ENCODE results near the gene PCP4L1.
"Not testable (repeated sequence)": the region's sequence is repeated elsewhere in the genome, so short reads cannot be mapped to it uniquely, and the experiment has no call there.

PCP4L1 gene

DNA sequence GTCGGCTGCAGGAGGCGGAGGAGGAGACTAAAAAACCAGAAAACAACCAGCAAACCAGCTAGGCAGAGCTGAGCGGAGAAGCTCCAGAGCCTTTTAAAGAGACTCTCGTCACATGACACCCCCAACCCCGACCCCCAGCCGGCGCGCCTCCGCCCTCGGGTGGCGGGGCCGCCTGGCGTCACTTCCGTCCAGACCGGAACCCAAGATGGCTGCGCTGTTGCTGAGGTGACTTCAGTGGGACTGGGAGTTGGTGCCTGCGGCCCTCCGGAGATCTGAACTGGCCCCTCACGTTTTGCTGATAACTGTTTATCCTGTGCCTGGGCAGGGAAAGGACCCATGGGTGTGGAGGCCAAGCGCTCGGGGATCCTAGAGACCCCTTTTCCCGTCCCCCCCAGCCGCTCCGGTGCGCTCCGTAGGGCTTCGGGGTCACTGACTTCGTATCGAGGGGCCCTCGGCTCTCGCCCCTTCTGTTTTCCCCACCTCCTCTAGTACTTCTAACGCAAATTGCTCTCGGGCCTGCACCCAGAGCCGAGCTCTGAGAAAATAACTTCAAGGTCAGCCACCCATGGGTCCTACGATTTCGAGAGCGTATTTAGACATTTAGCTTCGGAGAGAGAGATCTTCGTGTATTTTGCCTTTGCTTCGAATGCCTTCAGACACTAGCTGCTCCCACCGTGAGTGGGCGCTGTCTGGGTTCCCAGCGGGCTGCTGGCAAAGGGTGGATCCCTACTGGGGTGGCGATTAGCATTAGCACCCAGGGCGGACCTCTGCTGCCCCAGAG, 55.8 kb downstream of the PCP4L1 start, which contains the start of gene SDHC:
Gene SDHC (plus strand): TSS at position 181 of the 781 bp plus-strand sequence. CDS start 25 bp downstream, at position 206.
- H3K23ac ChIP-seq (ENCODE audit: low read length in 2 of 2), result no peak within 1 kb of the TSS
- peak within 1 kb of the TSS; percentile 81 for H2BK120ac ChIP-seq (ENCODE audit: low read depth, low read length)
- H3K18ac ChIP-seq (ENCODE audit: low read depth in 1 of 2, low read length in 2 of 2), result peak within 1 kb of the TSS; percentile 93 to 99
- peak within 1 kb of the TSS; percentile 95 for H3K27ac ChIP-seq (ENCODE audit: low read length, poor library complexity, severe bottlenecking)
- H2BK5ac ChIP-seq (ENCODE audit: low read depth, low read length, poor library complexity, severe bottlenecking), result peak within 1 kb of the TSS; percentile 81
- peak; percentile 93 for DNase-seq
- H3K9me3 ChIP-seq (ENCODE audit: control insufficient read depth, low read length), result no peaks in the 10 kb centered on the region
- peak within 1 kb of the TSS; percentile 99 for H3K9ac ChIP-seq (ENCODE audit: low read length)
- peak within 1 kb of the TSS; percentile 74 for H2AFZ ChIP-seq (ENCODE audit: low read depth, low read length)
- peaks cover 0 to 5% of the 10 kb centered on the region in 2 experiments for H3K36me3 ChIP-seq (ENCODE audit: control insufficient read depth in 1 of 2, insufficient read depth in 2 of 2, low read depth in 1 of 2, low read length in 2 of 2)
- H3K4ac ChIP-seq (ENCODE audit: low read depth in 1 of 2, low read length in 2 of 2), result peak within 1 kb of the TSS; percentile 95
- WGBS, result 1% methylated on average over 41 of the region's 45 CpGs
- peak within 1 kb of the TSS; percentile 99 for H4K8ac ChIP-seq (ENCODE audit: low read length)
- peak within 1 kb of the TSS; percentile 90 for H2AK5ac ChIP-seq (ENCODE audit: low read length, severe bottlenecking)
- no peak within 1 kb of the TSS for H3K14ac ChIP-seq (ENCODE audit: low read length in 2 of 2)
- peaks cover 12% of the 10 kb centered on the region for H3K79me1 ChIP-seq (replicated peaks; ENCODE audit: low read length, poor library complexity, severe bottlenecking)
- H2BK12ac ChIP-seq (ENCODE audit: low read length in 2 of 2), result peak within 1 kb of the TSS in 1 of 2 experiments; percentile 63
- peak within 1 kb of the TSS; percentile 77 for H3K4me2 ChIP-seq (ENCODE audit: low read length, poor library complexity, severe bottlenecking)
- peak within 1 kb of the TSS; percentile 91 for H4K91ac ChIP-seq (ENCODE audit: low read length)
- peak within 1 kb of the TSS; percentile 86 to 90 for H3K4me3 ChIP-seq (ENCODE audit: insufficient read depth in 1 of 2, low read depth in 1 of 2, low read length in 2 of 2)
- H3K4me1 ChIP-seq (ENCODE audit: control insufficient read depth, insufficient read depth, low read depth, low read length), result peaks cover 7% of the 10 kb centered on the region
- H3K27me3 ChIP-seq (ENCODE audit: control insufficient read depth in 1 of 2, insufficient read depth in 1 of 2, low read length in 2 of 2), result no peaks in the 10 kb centered on the region
- peak within 1 kb of the TSS; percentile 96 for H2BK15ac ChIP-seq (ENCODE audit: low read depth, poor library complexity, severe bottlenecking)

DNA sequence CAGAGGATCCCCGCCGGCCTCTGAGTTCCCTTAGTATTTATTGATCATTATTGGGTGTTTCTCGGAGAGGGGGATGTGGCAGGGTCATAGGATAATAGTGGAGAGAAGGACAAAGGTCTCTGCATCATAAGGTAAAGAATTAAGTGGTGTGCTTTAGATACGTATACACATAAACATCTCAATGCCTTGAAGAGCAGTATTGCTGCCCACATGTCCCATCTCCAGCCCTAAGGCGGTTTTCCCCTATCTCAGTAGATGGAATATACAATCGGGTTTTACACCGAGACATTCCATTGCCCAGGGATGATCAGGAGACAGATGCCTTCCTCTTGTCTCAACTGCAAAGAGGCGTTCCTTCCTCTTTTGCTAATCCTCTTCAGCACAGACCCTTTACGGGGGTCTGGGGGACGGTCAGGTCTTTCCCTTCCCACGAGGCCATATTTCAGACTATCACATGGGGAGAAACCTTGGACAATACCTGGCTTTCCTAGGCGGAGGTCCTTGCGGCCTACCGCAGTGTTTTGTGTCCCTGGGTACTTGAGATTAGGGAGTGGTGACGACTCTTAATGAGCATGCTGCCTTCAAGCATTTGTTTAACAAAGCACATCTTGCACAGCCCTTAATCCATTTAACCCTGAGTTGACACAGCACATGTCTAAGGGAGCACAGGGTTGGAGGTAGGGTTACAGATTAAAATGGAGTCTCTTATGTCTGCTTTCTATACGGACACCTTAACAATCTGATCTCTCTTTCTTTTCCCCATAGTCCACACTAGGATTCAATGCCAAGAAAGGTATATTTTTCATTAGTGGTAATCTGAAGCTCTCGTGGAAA, 57.5 kb downstream of the PCP4L1 start:
- H3K9me3 ChIP-seq (ENCODE audit: control insufficient read depth, low read length); H3K23ac ChIP-seq (ENCODE audit: low read length in 2 of 2); H2BK15ac ChIP-seq (ENCODE audit: low read depth, poor library complexity, severe bottlenecking); H3K27me3 ChIP-seq (ENCODE audit: control insufficient read depth in 1 of 2, insufficient read depth in 1 of 2, low read length in 2 of 2); H3K4me2 ChIP-seq (ENCODE audit: low read length, poor library complexity, severe bottlenecking); H3K4ac ChIP-seq (ENCODE audit: low read depth in 1 of 2, low read length in 2 of 2); H3K4me1 ChIP-seq (ENCODE audit: control insufficient read depth, insufficient read depth, low read depth, low read length); H3K4me3 ChIP-seq (ENCODE audit: insufficient read depth in 1 of 2, low read depth in 1 of 2, low read length in 2 of 2); H3K14ac ChIP-seq (ENCODE audit: low read length in 2 of 2); H2BK120ac ChIP-seq (ENCODE audit: low read depth, low read length); H4K91ac ChIP-seq (ENCODE audit: low read length); H2BK12ac ChIP-seq (ENCODE audit: low read length in 2 of 2); H3K27ac ChIP-seq (ENCODE audit: low read length, poor library complexity, severe bottlenecking); H2AK5ac ChIP-seq (ENCODE audit: low read length, severe bottlenecking); H3K36me3 ChIP-seq (ENCODE audit: control insufficient read depth in 1 of 2, insufficient read depth in 2 of 2, low read depth in 1 of 2, low read length in 2 of 2); H2BK5ac ChIP-seq (ENCODE audit: low read depth, low read length, poor library complexity, severe bottlenecking); DNase-seq; H3K18ac ChIP-seq (ENCODE audit: low read depth in 1 of 2, low read length in 2 of 2); H4K8ac ChIP-seq (ENCODE audit: low read length); H3K9ac ChIP-seq (ENCODE audit: low read length): not testable (repeated sequence)
- 76% methylated on average over 14 of the region's 17 CpGs for WGBS
- Histone ChIP-seq H3K79me1 (replicated peaks; ENCODE audit: low read length, poor library complexity, severe bottlenecking) (peaks cover 16% of the 10 kb centered on the region), H2AFZ (ENCODE audit: low read depth, low read length) (peak overlapping the region; percentile 14)

DNA sequence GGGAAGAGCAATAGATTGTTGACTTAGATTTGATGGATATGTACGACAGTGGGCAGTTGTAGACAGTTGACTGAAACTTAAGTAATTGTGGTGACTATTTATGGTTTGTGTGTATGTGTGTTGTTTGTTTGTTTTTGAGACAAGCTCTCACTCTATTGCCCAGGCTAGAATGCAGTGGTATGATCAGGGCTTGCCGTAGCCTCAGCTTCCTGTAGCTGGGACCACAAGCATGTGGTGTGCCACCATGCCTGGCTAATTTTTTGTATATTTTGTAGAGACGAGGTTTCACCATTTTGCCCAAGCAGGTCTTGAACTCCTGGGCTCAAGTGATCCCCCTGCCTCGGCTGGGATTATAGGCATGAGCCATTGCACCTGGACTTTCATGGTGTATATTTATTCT, 65.5 kb downstream of the PCP4L1 start:
- H3K27ac ChIP-seq (ENCODE audit: low read length, poor library complexity, severe bottlenecking), result no peak overlapping the region
- no peak overlapping the region for H2AFZ ChIP-seq (ENCODE audit: low read depth, low read length)
- WGBS, result 91% methylated on average over 3 of the region's 4 CpGs
- DNase-seq, result no peak
- no peak overlapping the region for H3K14ac ChIP-seq (ENCODE audit: low read length in 2 of 2)
- H4K8ac ChIP-seq (ENCODE audit: low read length), result no peak overlapping the region
- H2BK5ac ChIP-seq (ENCODE audit: low read depth, low read length, poor library complexity, severe bottlenecking), result no peak overlapping the region
- no peaks in the 10 kb centered on the region for H3K9me3 ChIP-seq (ENCODE audit: control insufficient read depth, low read length)
- H3K4ac ChIP-seq (ENCODE audit: low read depth in 1 of 2, low read length in 2 of 2), result no peak overlapping the region
- H3K18ac ChIP-seq (ENCODE audit: low read depth in 1 of 2, low read length in 2 of 2), result no peak overlapping the region
- no peak overlapping the region for H4K91ac ChIP-seq (ENCODE audit: low read length)
- H3K23ac ChIP-seq (ENCODE audit: low read length in 2 of 2), result no peak overlapping the region
- H2BK120ac ChIP-seq (ENCODE audit: low read depth, low read length), result no peak overlapping the region
- no peaks in the 10 kb centered on the region for H3K4me1 ChIP-seq (ENCODE audit: control insufficient read depth, insufficient read depth, low read depth, low read length)
- no peak overlapping the region for H3K4me3 ChIP-seq (ENCODE audit: insufficient read depth in 1 of 2, low read depth in 1 of 2, low read length in 2 of 2)
- H3K9ac ChIP-seq (ENCODE audit: low read length), result no peak overlapping the region
- H2AK5ac ChIP-seq (ENCODE audit: low read length, severe bottlenecking), result no peak overlapping the region
- no peaks in the 10 kb centered on the region for H3K27me3 ChIP-seq (ENCODE audit: control insufficient read depth in 1 of 2, insufficient read depth in 1 of 2, low read length in 2 of 2)
- H3K4me2 ChIP-seq (ENCODE audit: low read length, poor library complexity, severe bottlenecking), result no peak overlapping the region
- no peak overlapping the region for H2BK15ac ChIP-seq (ENCODE audit: low read depth, poor library complexity, severe bottlenecking)
- H3K79me1 ChIP-seq (replicated peaks; ENCODE audit: low read length, poor library complexity, severe bottlenecking), result peaks cover 30% of the 10 kb centered on the region
- no peak overlapping the region for H2BK12ac ChIP-seq (ENCODE audit: low read length in 2 of 2)
- peaks cover 28 to 50% of the 10 kb centered on the region in 2 experiments for H3K36me3 ChIP-seq (ENCODE audit: control insufficient read depth in 1 of 2, insufficient read depth in 2 of 2, low read depth in 1 of 2, low read length in 2 of 2)

DNA sequence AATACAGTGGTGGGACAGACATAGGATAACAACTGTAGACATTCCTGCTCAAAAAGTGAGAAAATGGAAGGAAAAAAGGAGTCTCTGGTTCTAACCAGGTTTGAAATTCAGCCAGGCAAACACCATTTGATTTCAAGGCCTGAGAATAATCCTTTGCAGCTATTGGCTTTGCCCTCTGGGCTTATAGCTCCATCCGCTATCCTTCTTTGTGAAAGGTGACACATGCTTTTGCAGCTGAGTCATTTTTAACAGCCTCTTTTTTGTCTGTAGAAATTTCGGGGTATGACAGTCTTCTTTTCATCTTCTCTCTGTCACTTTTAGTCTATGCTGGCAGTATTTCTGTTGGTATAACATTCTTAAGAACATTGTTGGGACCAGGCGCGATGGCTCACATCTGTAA, 71.8 kb downstream of the PCP4L1 start:
- Histone ChIP-seq H3K4ac (ENCODE audit: low read depth in 1 of 2, low read length in 2 of 2) (no peak overlapping the region), H3K4me2 (ENCODE audit: low read length, poor library complexity, severe bottlenecking) (no peak overlapping the region), H3K18ac (ENCODE audit: low read depth in 1 of 2, low read length in 2 of 2) (no peak overlapping the region), H3K23ac (ENCODE audit: low read length in 2 of 2) (no peak overlapping the region), H2BK5ac (ENCODE audit: low read depth, low read length, poor library complexity, severe bottlenecking) (no peak overlapping the region), H3K27ac (ENCODE audit: low read length, poor library complexity, severe bottlenecking) (no peak overlapping the region), H2BK15ac (ENCODE audit: low read depth, poor library complexity, severe bottlenecking) (no peak overlapping the region), H4K91ac (ENCODE audit: low read length) (no peak overlapping the region), H3K9ac (ENCODE audit: low read length) (no peak overlapping the region), H2AK5ac (ENCODE audit: low read length, severe bottlenecking) (no peak overlapping the region), H3K4me1 (ENCODE audit: control insufficient read depth, insufficient read depth, low read depth, low read length) (no peaks in the 10 kb centered on the region), H3K79me1 (replicated peaks; ENCODE audit: low read length, poor library complexity, severe bottlenecking) (peaks cover 17% of the 10 kb centered on the region), H2AFZ (ENCODE audit: low read depth, low read length) (no peak overlapping the region), H2BK120ac (ENCODE audit: low read depth, low read length) (no peak overlapping the region), H3K14ac (ENCODE audit: low read length in 2 of 2) (no peak overlapping the region), H3K36me3 (ENCODE audit: control insufficient read depth in 1 of 2, insufficient read depth in 2 of 2, low read depth in 1 of 2, low read length in 2 of 2) (peaks cover 34 to 86% of the 10 kb centered on the region in 2 experiments), H3K9me3 (ENCODE audit: control insufficient read depth, low read length) (no peaks in the 10 kb centered on the region), H2BK12ac (ENCODE audit: low read length in 2 of 2) (no peak overlapping the region), H4K8ac (ENCODE audit: low read length) (no peak overlapping the region), H3K27me3 (ENCODE audit: control insufficient read depth in 1 of 2, insufficient read depth in 1 of 2, low read length in 2 of 2) (no peaks in the 10 kb centered on the region), H3K4me3 (ENCODE audit: insufficient read depth in 1 of 2, low read depth in 1 of 2, low read length in 2 of 2) (no peak overlapping the region)
- 99% methylated on average over 4 of the region's 4 CpGs for WGBS
- DNase-seq, result no peak

Data from mesenchymal stem cell (in vitro differentiated cells and primary cell).